ENCODE data around the gene CFAP47. TPM values are rescaled to one million over a fixed set of nuclear protein-coding genes. Genes with fewer than 3 reads are reported as not detected.
A peak's percentile ranks its signal among the peaks of the same experiment; 100 is the strongest.

The CFAP47 gene
- total RNA-seq, 1 experiment from 2014 or later: 0.05 TPM

- DNase-seq (ENCODE audit: low read depth): no peak
These were observed 321.9 kb downstream of the CFAP47 start for GRCh38 chrX:36241397-36241796.

- no peak for DNase-seq (ENCODE audit: low read depth)
These were observed 346.6 kb downstream of the CFAP47 start for GRCh38 chrX:36266155-36266554.

- DNase-seq (ENCODE audit: low read depth): no peak
These were observed 390.6 kb downstream of the CFAP47 start for GRCh38 chrX:36310136-36310535.

GRCh38 chrX:36314303-36314702, 394.8 kb downstream of the CFAP47 start:
- DNase-seq (ENCODE audit: low read depth): no peak

- DNase-seq (ENCODE audit: low read depth): no peak
These were observed 415.0 kb downstream of the CFAP47 start for GRCh38 chrX:36334572-36334971.

GRCh38 chrX:36336751-36337150, 417.2 kb downstream of the CFAP47 start:
- DNase-seq (ENCODE audit: low read depth): no peak

GRCh38 chrX:36344301-36344700, 424.8 kb downstream of the CFAP47 start:
- DNase-seq (ENCODE audit: low read depth): no peak

- DNase-seq (ENCODE audit: low read depth): no peak
These were observed 429.0 kb downstream of the CFAP47 start for GRCh38 chrX:36348509-36348908.

- no peak for DNase-seq (ENCODE audit: low read depth)
These were observed 438.3 kb downstream of the CFAP47 start for GRCh38 chrX:36357855-36358254.

GRCh38 chrX:36364262-36364661, 444.7 kb downstream of the CFAP47 start:
- no peak for DNase-seq (ENCODE audit: low read depth)

GRCh38 chrX:36383495-36383894, 464.0 kb downstream of the CFAP47 start:
- DNase-seq (ENCODE audit: low read depth): no peak

GRCh38 chrX:36388901-36389300, 469.4 kb downstream of the CFAP47 start:
- DNase-seq (ENCODE audit: low read depth): no peak

- DNase-seq (ENCODE audit: low read depth): no peak
These were observed 482.2 kb downstream of the CFAP47 start for GRCh38 chrX:36401774-36402173.

GRCh38 chrX:36407836-36408235, 488.3 kb downstream of the CFAP47 start:
- no peak for DNase-seq (ENCODE audit: low read depth)

- DNase-seq (ENCODE audit: low read depth): peak; percentile 4
These were observed 494.5 kb downstream of the CFAP47 start for GRCh38 chrX:36414056-36414455.

GRCh38 chrX:36422368-36422767, 502.8 kb downstream of the CFAP47 start:
- no peak for DNase-seq (ENCODE audit: low read depth)

GRCh38 chrX:36431819-36432218, 512.3 kb downstream of the CFAP47 start:
- DNase-seq (ENCODE audit: low read depth): peak; percentile 65

- DNase-seq (ENCODE audit: low read depth): peak; percentile 0
These were observed 515.0 kb downstream of the CFAP47 start for GRCh38 chrX:36434522-36434921.

Other genes with a start within 250 kb of the CFAP47 start
- not detected in 2 replicates for gene MAGEB16, start 121.4 kb upstream of the CFAP47 start, total RNA-seq (2014; rRNA removed; shearing (Covaris generic))